HFFc6 (cell line): ENCODE results near the gene AFF2. TPM values are rescaled to one million over a fixed set of nuclear protein-coding genes. Genes with fewer than 3 reads are reported as not detected.

Experiments
- DNase-seq: peaks from one replicate; pipeline ENCODE4 v3.0.0-alpha.2; 2018
- H3K27ac Mint-ChIP-seq: 2 replicates; pipeline ENCODE4 v1.8.0; 2020; ENCODE audit warnings: mild to moderate bottlenecking, mixed read lengths
- H3K27me3 Mint-ChIP-seq: 2 replicates; pipeline ENCODE4 v1.8.0; 2021; ENCODE audit warnings: mild to moderate bottlenecking, moderate library complexity, mixed read lengths; ENCODE audit not compliant: insufficient read depth
- H3K36me3 Mint-ChIP-seq: 2 replicates; pipeline ENCODE4 v1.8.0; 2021; ENCODE audit warnings: low read depth, mixed read lengths
- H3K4me1 Mint-ChIP-seq: 2 replicates; pipeline ENCODE4 v1.8.0; 2020; ENCODE audit warnings: low read depth, mixed read lengths
- H3K4me3 Mint-ChIP-seq: 2 replicates; pipeline ENCODE4 v1.8.0; 2020; ENCODE audit warnings: mild to moderate bottlenecking, moderate library complexity, mixed read lengths
- H3K9me3 Mint-ChIP-seq: 2 replicates; pipeline ENCODE4 v1.8.0; 2020; ENCODE audit warnings: mild to moderate bottlenecking, mixed read lengths
- CTCF ChIP-seq: fragments of 200-600 bp; sonication (generic); IDR thresholded peaks from 2 replicates; pipeline ENCODE4 v1.5.0; 2021; ENCODE audit warnings: antibody characterized with exemption, mild to moderate bottlenecking
- total RNA-seq, 6 experiments: library from RNA; stranded (reverse); fragmentation: NEBNext Ultra II Directional; extraction: Animal tissue kit (Norgen Biotek cat#: 25700); gene quantifications; 2 replicates in 1 of 6; 3 replicates in 5 of 6; pipeline ENCODE4 v1.2.3, GENCODE V29; 2021

Gene AFF2
- total RNA-seq, 6 experiments from 2014 or later = not detected

GRCh38 chrX:148629434-148629833 is 129.0 kb downstream of the AFF2 start:
- Mint-ChIP-seq H3K4me3 (no peak overlapping the region), H3K36me3 (no peaks in the 10 kb centered on the region; the same call in 1 of the 2 replicates), H3K4me1 (no peaks in the 10 kb centered on the region), H3K27me3 (no peaks in the 10 kb centered on the region), H3K27ac (no peak overlapping the region), H3K9me3 (peaks cover 16% of the 10 kb centered on the region)
- no peak for DNase-seq
- TF ChIP-seq CTCF = no peak

GRCh38 chrX:148632444-148632843 is 132.0 kb downstream of the AFF2 start:
- Mint-ChIP-seq H3K27ac (no peak overlapping the region), H3K4me3 (no peak overlapping the region), H3K27me3 (no peaks in the 10 kb centered on the region), H3K9me3 (peaks cover 18% of the 10 kb centered on the region), H3K4me1 (no peaks in the 10 kb centered on the region), H3K36me3 (no peaks in the 10 kb centered on the region; the same call in 1 of the 2 replicates)
- no peak for DNase-seq
- TF ChIP-seq CTCF = no peak

- DNase-seq = no peak
- Mint-ChIP-seq H3K4me3 (no peak overlapping the region), H3K27me3 (no peaks in the 10 kb centered on the region), H3K9me3 (peaks cover 16% of the 10 kb centered on the region), H3K4me1 (no peaks in the 10 kb centered on the region), H3K36me3 (no peaks in the 10 kb centered on the region), H3K27ac (no peak overlapping the region)
- no peak for TF ChIP-seq CTCF
Measured at GRCh38 chrX:148633218-148633908, 132.9 kb downstream of the AFF2 start.

GRCh38 chrX:148634591-148634990 is 134.2 kb downstream of the AFF2 start:
- H3K4me1 Mint-ChIP-seq = no peaks in the 10 kb centered on the region

GRCh38 chrX:148643460-148643859 is 143.0 kb downstream of the AFF2 start:
- no peaks in the 10 kb centered on the region for H3K4me1 Mint-ChIP-seq
- peaks cover 16% of the 10 kb centered on the region for H3K9me3 Mint-ChIP-seq
- no peak overlapping the region for H3K27ac Mint-ChIP-seq
- no peak for DNase-seq
- no peaks in the 10 kb centered on the region; the same call in 1 of the 2 replicates for H3K27me3 Mint-ChIP-seq
- H3K36me3 Mint-ChIP-seq = no peaks in the 10 kb centered on the region
- no peak for TF ChIP-seq CTCF
- H3K4me3 Mint-ChIP-seq = no peak overlapping the region

More at GRCh38 chrX:148634591-148634990, 134.2 kb downstream of the AFF2 start:
- H3K27me3 Mint-ChIP-seq = no peaks in the 10 kb centered on the region
- no peak for DNase-seq
- H3K27ac Mint-ChIP-seq = no peak overlapping the region
- peaks cover 18% of the 10 kb centered on the region for H3K9me3 Mint-ChIP-seq
- no peaks in the 10 kb centered on the region for H3K36me3 Mint-ChIP-seq
- TF ChIP-seq CTCF = no peak
- H3K4me3 Mint-ChIP-seq = no peak overlapping the region
